NCI-H446 treated with DMSO at 0.1 percent for 48 hours (cell line): ENCODE data around the gene FYB1.
"Not testable (repeated sequence)": the region's sequence is repeated elsewhere in the genome, so short reads cannot be mapped to it uniquely, and the experiment has no call there.

Experiments used
- DNase-seq: peaks from one replicate; lab custom pipeline; 2025; lab: John Stamatoyannopoulos, UW

FYB1 gene, protein sequence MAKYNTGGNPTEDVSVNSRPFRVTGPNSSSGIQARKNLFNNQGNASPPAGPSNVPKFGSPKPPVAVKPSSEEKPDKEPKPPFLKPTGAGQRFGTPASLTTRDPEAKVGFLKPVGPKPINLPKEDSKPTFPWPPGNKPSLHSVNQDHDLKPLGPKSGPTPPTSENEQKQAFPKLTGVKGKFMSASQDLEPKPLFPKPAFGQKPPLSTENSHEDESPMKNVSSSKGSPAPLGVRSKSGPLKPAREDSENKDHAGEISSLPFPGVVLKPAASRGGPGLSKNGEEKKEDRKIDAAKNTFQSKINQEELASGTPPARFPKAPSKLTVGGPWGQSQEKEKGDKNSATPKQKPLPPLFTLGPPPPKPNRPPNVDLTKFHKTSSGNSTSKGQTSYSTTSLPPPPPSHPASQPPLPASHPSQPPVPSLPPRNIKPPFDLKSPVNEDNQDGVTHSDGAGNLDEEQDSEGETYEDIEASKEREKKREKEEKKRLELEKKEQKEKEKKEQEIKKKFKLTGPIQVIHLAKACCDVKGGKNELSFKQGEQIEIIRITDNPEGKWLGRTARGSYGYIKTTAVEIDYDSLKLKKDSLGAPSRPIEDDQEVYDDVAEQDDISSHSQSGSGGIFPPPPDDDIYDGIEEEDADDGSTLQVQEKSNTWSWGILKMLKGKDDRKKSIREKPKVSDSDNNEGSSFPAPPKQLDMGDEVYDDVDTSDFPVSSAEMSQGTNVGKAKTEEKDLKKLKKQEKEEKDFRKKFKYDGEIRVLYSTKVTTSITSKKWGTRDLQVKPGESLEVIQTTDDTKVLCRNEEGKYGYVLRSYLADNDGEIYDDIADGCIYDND

DNA sequence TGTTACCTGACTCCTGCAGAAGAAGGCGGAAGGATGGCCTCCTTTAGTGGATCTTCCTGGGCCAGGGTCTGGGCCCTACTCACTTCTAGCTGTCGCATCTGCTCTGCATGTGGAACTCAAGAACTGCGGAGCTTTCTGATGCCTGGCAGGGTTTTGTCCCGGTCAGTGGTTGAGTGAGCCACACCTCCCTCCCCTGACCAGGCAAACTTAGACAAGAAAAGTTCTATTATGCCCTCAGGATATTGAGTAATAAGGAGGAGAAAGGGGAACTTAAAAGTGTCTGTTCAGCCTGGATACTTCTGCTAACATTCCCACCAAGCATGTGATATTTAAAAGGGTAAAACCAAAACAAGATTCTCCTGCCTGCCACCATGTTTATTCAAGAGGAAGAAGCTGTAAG, at the start of gene FYB1:
TSS of gene FYB1 (minus strand) at position 127 of the 400 bp plus-strand sequence. CDS start 16,603 bp downstream, outside the sequence.
- no peak for DNase-seq

DNA sequence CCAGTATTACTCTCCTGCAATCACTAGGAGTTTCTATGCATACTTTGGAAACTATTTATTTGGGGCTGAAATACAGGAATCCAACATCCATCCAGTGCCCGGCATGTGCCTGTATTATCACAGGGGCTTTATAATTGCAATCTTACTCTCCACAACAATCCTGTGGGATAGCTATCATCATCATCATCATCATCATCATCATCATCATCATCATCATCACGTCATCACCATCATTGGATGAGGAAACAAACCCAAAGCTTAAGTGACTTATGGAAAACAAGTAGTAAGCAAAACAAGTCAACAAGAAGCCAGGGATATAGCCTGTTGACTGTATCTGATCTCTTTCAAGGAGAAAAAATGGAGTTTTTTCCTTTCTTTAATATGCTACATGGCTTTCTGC, 47.8 kb upstream of the FYB1 start:
- DNase-seq = no peak

DNA sequence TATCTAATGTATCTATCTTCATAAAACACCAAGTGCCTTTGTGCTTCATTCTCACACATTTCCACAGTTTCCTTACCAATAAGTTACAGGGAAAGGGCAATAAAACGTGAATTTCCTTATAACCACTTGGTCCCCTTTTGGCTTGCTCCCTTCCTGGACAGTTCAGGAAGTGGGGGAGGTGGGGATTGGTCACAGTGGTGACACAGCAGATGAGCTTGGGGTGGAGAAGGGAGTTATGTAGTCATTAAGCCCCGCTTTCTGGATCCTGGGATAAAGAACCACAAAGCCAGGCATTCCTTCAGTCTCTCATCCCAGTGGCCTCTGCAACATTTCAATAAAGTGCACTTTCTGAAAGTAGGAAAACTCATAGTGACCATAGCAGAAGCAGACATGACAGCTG, 47.1 kb upstream of the FYB1 start:
- DNase-seq = no peak

DNA sequence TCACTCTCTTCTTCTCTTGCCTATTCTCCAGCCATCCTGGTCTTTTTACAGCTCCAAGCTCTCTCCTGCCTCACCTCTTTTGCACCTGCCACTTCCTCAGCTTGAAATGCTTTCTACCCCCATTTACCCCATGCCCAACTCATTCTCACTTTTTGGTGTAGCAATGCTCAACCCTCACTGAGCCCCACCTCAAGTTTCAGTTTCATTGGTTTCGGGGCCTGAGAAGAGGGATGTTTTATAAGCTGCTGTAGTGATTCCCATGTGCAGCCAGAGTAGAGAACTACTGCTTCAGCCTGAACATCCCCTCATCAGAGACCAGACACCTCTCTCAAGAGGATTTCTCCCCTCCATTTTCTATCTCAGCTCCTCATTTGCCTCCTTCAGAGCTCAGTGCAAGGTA, 45.2 kb upstream of the FYB1 start:
- no peak for DNase-seq

DNA sequence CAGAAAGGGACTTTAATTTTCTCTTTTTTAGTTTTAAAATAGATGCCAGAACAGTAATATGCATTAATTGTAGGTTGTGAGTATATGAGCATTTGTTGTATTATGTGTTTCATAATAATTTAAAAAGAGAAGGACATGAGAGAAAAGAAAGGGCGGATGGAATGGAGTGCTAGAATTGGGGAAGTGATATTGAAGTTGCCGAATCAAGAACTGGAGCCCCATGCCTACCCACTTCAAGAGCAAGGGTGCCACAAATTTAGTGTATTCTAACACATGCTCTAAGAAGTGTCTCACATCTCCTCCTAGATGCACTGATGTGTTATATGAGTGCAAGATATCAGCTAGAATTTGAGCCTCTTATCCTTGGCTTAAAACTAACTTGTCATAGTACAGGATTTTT, 43.6 kb upstream of the FYB1 start:
- DNase-seq = no peak

DNA sequence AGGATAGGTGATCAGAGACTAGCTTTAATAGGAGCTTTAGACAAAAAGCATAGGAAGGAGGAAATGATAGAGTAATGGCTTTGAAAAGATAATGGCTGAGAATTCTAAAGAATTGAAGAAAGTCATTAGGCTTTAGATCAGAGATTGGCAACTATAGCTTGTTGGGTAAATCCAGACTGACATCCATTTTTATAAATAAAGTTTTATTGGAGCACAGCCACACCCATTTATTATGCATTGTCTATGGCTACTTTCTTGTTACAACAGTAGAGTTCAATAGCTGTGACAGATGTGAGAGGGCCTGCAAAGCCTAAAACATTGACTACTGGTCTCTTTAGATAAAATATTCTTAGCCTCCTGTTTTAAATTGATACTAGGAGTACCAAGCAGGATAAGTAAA, 40.7 kb upstream of the FYB1 start:
- DNase-seq = no peak

DNA sequence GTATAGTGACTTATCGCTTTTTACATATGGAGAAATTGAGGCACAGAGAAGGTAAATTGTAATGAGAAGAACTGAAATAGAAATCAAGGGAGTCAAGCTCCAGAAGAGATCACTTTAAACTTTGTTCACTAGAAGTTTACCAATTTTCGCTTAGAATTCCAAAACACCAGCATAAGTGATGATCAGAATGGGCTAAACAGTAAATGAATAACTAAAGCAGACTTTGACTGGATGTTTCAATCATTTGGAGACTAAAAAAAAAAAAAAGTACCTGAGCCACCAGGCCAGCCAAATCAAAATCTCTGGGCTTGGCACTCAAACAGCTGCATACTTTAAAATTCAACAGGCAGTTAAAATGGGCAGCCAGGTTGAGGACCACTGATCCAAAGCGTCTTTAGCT, 38.2 kb upstream of the FYB1 start:
- no peak for DNase-seq

DNA sequence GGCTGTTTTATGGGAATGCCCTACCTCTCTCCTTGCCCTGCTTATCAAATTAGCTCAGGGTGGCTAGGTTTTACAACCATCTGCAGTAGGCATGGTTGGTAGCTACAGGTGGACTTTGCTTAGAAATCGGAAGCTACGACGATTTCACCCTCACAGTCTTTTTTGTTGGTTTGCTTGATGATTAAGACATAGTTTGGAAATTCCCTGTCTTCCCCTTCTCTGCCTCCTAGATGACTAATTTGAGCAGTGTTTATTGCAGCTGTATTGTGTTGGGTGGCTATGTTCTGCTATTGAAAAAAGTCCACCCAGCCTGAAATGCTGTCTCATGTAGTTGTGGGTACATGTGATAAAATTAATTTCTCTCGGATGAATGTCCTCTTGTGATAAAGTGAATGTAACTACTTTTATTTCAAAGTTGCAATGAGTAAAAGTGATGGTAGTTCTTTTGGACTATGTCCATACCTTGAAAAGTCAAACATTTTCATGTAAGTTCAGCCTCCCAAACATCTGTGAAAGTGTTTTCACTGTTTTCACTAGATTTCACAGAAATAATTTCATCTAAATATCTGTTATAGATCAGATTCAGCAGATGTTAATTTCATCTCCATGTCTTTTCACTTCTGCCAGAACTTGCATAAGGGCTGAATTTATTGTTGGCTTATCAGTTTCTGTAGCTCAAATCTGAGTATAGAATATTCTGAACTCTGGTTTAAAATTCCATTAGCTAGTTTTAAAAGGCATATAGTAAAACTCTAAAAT, 37.3 kb upstream of the FYB1 start:
- DNase-seq = no peak

DNA sequence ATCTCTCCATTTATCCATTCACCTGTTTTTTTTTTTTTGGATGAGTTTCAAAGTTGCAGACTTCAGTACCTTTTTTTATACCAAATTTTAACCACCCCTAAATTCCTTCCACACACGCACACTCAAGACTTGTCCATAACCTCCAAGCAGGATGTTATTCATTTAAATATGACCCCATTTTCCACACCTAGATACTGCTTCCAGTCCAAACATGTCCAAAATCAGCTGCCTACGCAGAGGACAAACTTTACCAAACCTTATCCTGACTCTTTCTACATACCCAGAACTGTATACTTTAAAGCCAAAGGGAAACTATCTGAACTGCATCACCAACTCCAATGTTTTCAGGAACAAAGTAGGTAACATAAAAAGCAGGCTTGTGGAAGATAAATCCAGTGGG, 36.0 kb upstream of the FYB1 start:
- no peak for DNase-seq

DNA sequence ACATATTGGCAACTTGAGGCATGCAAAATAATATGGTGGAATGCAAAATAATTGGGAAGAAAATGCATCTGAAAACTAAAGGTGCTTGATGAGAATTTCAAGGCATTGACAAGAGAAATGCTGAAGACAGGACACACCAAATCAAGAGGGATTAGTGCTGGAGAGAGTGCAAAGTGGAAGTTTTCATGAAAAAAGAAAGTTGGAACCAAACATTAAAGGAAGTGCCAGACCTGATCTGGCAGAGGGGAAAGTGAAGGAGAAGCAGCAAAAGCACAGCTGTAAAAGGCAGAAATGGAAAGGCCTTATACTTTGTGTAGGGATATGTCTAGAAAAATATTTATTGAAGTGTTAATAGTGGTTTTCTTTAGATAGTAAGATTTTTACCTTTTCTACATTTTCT, 35.3 kb upstream of the FYB1 start:
- no peak for DNase-seq

DNA sequence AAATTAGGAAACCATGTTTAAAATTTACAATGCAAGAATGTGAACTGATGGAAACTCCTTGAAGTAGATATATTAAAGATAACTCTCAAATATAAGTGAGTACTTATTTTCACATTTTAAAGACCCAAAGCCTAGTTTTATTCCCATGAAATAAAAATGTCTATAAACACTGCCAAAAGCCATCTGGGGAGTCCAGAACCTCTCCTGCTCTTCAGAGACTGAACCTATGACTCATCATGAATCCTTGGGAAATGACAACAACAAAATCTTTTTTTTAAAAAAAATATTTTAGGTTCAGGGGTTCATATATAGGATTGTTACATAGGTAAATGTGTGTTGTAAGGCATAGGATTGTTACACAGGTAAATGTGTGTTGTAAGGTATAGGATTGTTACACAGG, 33.8 kb upstream of the FYB1 start:
- no peak for DNase-seq

DNA sequence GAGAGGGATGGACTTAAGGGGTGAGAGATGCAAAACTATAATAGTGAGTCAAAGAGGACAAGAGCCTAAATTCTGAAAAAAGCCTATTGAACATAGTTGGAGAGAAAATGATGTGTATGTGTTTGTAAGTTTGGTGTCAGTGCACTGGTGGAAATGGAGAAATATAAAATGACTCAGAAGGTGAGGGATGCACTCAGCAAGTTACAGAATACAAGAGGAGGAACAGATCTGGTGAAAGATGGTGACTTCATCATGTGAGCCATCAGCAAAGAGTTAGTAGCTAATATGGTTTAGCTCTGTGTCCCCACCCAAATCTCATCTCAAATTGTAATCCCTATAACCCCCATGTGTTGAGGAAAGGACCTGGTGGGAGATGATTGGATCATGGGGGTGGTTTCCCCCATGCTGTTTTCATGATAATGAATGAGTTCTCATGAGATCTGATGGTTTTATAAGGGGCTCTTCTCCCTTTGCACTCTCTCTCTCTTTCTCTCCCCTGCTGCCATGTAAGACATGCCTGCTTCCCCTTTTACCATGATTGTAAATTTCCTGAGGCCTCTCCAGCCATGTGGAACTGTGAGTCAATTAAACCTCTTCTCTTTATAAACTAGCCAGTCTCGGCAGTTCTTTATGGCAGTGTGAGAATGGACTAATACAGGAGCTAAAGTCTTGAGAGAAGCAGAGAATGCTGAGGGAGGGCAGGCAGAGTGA, 30.4 kb upstream of the FYB1 start:
- DNase-seq = no peak

DNA sequence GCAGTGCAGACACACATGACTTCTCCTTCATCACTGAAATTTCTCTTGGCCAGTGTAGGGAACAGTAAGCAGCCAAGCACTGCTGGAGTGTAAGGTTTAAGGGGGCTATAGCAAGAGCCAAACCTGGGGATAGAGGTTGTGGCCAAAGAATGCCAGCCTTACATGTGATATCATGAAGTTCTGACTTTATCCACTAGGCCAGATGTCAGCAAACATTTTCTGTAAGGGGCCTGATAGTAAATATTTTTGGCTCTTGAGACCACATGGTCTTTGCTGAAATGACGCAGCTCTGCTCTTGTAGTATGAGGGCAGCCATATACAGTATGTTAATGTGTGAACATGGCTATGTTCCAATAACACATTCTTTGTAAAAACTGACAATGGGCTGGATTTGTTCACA, 29.7 kb upstream of the FYB1 start:
- no peak for DNase-seq

DNA sequence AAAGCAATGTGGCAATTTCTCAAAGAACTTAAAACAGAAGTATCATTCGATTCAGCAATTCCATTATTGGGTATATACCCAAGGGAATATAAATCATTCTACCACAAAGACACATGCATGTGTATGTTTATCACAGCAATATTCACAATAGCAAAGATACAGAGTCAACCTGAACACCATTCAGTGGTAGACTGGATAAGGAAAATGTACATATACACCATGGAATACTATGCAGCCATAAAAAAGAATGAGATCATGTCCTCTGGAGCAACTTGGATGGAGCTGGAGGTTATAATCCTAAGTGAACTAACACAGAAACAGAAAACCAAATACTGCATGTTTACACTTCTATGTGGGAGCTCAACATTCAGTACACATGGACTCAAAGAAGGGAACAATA, 21.4 kb upstream of the FYB1 start:
- no peak for DNase-seq

DNA sequence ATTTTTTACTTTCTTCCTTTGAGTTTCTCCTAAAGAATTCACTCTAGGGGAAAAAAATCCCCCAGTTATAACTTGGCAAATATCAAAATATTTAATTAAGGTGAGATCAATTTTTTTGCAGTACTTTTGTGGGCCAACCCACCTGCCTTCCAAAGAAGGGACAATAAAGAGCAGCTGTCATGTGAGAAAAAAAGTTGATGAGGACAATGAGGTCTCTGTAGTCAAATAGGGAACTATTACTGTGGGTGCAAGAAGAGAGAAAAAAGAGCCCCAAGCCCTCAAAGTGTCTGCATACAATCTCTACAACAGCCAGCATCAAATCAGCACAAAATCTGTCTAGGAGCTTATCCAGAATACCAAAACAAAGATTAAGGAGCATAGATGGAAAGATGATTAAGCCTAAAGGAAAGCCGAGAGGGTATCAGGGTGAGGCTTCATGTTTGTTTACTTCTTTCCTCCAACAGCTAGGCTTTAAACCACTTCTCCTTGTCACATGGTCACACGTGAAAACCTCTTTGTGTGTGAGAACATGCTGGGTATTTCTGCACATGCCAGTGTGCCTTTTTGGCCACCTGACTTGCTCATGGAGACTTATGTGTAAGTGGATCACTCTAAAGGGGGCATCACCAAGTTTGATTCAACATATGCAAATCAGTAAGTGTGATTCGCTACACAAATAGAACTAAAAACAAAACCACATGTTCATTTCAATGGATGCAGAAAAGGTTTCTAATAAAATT, 19.2 kb upstream of the FYB1 start:
- DNase-seq = no peak

DNA sequence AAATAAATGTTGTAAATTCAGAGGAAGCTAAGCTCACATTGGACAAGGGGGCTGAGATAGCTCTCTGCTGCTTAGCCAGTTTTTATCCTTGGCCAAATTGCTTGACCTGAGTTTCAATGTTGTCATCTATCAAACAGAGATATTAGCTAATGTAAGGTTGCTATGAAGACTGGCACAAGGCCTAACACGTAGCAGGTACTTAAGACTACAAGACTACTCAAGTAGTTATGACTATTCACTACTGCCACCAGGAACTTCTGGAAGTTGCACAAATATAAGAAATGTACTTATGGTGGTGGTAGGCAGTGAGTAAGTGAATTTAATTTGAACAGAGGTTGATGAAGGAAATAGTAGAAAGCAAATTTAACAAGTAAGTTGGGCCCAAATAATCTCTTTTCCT, 17.4 kb upstream of the FYB1 start:
- no peak for DNase-seq

DNA sequence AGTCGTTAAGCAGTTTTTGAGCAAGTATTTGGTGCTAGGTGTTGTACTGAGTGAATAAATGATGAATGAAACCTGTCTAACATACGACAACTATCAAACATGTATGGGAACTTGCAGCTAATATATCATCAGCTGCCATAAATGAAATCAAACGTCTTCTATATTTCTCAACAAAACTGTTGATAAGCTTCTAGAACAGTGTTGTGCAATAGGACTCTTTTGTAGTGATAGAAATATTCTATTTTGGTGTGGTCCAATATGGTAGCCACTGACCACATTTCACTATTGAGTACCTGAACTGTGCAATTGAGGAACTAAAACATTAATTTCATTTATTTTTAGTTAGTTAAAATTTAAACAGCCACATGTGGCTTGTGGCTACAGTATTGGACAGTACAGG, 16.3 kb upstream of the FYB1 start:
- no peak for DNase-seq

DNA sequence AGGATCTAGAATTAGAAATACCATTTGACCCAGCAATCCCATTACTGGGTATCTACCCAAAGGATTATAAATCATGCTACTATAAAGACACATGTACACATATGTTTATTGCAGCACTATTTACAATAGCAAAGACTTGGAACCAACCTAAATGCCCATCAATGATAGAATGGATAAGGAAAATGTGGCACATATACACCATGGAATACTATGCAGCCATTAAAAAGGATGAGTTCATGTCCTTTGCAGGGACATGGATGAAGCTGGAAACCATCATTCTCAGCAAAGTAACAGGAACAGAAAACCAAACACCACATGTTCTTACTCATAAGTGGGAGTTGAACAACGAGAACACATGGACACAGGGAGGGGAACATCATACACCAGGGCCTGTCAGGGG, 15.1 kb upstream of the FYB1 start:
- not testable (repeated sequence) for DNase-seq

DNA sequence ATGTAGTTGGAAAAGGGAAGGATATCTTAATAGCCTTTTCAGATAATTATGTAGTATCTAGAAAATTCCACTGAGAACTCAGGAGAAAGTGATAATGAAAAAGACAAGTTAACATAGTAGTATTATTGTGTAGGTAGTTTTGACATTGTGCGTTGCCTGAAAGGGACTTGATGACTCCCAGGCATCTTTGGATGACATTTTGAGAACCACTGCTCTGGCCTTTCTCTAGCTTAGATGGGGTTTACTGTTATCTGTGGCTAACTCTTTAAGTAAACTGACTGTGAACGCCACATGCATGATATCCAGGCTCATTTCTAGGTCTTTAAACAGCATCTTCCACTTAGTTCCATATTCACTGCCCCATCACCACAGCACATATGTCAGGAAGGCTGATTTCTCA, 14.4 kb upstream of the FYB1 start:
- no peak for DNase-seq

DNA sequence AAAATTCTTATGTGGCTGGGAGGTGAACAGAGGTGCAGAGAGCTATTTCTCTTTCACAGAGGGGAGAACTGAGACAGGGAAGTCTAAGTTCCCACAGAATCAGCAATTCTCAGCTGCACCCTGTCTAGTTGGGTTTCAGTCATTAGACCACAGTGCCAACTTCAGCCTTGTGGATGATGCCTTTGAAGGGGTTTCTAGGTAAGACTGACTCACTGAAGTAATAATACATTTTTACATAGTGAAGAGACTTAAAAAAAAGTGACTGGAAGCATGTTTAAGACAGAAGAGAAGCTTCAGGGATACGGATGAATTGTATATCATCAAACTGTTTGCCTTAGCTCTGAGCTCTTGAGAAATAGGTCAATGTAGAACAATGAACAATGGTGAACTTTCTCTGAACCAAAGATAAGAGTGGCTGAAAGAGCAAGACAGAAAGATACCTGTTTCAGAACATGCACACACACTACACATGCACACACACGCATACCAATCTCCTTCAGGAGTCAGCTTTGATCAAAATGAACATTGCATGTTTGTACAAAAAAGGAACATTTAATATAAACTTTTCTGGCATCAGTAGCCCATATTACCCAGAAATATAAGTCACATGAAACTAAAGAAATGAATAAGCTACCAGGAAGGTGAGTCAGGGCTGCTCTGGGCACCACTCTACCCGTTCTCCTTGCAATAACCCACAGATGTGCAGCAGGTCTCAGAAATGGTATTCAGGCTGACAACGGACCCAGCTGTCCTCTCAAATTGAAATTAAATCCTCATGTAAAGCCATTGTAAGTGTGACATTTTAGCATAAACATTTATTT, 12.6 kb upstream of the FYB1 start:
- no peak for DNase-seq
